Adrenal gland (tissue), 12 donors: ENCODE data around the gene RNU1-1. TPM values are rescaled to one million over a fixed set of nuclear protein-coding genes. Genes with fewer than 3 reads are reported as not detected.

Source experiments
- DNase-seq, 7 donors: peaks; one replicate each; pipeline ENCODE4 v3.0.0-alpha.2; 2019 to 2020
- H3K27ac ChIP-seq, 5 donors: fragments of 200-600 bp; sonication (generic) in 4 of 5; 1 replicate in 3 of 5; 2 replicates in 2 of 5; pipeline versions ENCODE4 v1.5.1 to v1.8.0; 2016 to 2020; ENCODE audit warnings: mild to moderate bottlenecking in 1 of 5
- H3K27me3 ChIP-seq: fragments of 200-600 bp; 2 replicates; pipeline ENCODE4 v1.8.0; 2021
- H3K36me3 ChIP-seq, 2 donors: fragments of 200-600 bp; replicated peaks in 1 of 2; 1 replicate in 1 of 2; 2 replicates in 1 of 2; pipeline versions ENCODE4 v1.5.1 to v1.8.0; 2018 to 2022
- H3K4me1 ChIP-seq, 2 donors: fragments of 200-600 bp; replicated peaks in 1 of 2; 1 replicate in 1 of 2; 2 replicates in 1 of 2; pipeline versions ENCODE4 v1.5.1 to v1.8.0; 2018 to 2021
- H3K4me3 ChIP-seq, 4 donors: fragments of 200-600 bp; sonication (generic) in 3 of 4; one replicate each; pipeline ENCODE4 v1.5.1; 2016 to 2018
- H3K9me3 ChIP-seq, 3 donors: fragments of 200-600 bp; sonication (generic) in 1 of 3; replicated peaks in 1 of 3; 1 replicate in 2 of 3; 2 replicates in 1 of 3; pipeline versions ENCODE4 v1.5.1 to v1.8.0; 2016 to 2021
- CTCF ChIP-seq, 6 experiments: fragments of 450-650 bp in 4 of 6; fragments of 200-600 bp in 2 of 6; sonication (generic) in 1 of 6; IDR thresholded peaks; 1 replicate in 5 of 6; 2 replicates in 1 of 6; pipeline versions ENCODE4 v1.5.1 to v1.8.0; 2016 to 2021; ENCODE audit warnings: antibody characterized with exemption in 6 of 6, mild to moderate bottlenecking in 2 of 6, moderate library complexity in 1 of 6
- POLR2A ChIP-seq, 2 donors: fragments of 450-650 bp; IDR thresholded peaks; one replicate each; pipeline ENCODE4 v1.6.1; 2017; ENCODE audit warnings: antibody characterized with exemption in 2 of 2, mild to moderate bottlenecking in 2 of 2, moderate library complexity in 1 of 2
- WGBS, 4 donors: extraction: QIAGEN DNeasy Blood & Tissue Kit in 2 of 4; methylation state at CpG; one replicate each; pipeline versions ENCODE4 v1.1.5 to v1.1.7; 2013 to 2017; 5-methylcytosine and 5-hydroxymethylcytosine counted together
- intact Hi-C, 2 donors: fragments of 100-400 bp; cut with DNase I; formaldehyde crosslinking; loops; one replicate each; pipeline versions ENCODE4 v1.14.1 to v1.15.0; 2022 to 2023
- polyA plus RNA-seq, 3 donors: library from polyadenylated mRNA; stranded (reverse); fragments of 200-250 nt in 2 of 3; fragments of 350-450 nt in 1 of 3; fragmentation: Illumina TruSeq in 1 of 3; extraction: RNeasy Lipid Tissue Mini Kit (QIAGEN cat#74804) in 1 of 3; gene quantifications; one replicate each; pipeline ENCODE4 v1.2.3, GENCODE V29; 2013 to 2014
- small RNA-seq, 2 donors: library from RNA; depleted of rRNA; stranded (forward); fragments of <200 nt; gene quantifications; one replicate each; pipeline ENCODE3, GENCODE V24; 2016
- total RNA-seq, 9 donors: library from RNA; depleted of rRNA in 4 of 9; stranded (reverse); fragments of >200 nt in 4 of 9; fragments of 120-200 nt in 1 of 9; fragmentation: NEBNext Ultra II Directional in 1 of 9; extraction: Animal tissue kit (Norgen Biotek cat#: 25700) in 1 of 9; gene quantifications; one replicate each; pipeline versions ENCODE4 v1.1.0 to v1.2.4, GENCODE V29; 2013 to 2023
- donor health status: healthy with polysubstance abuse.
- donor health status: Bipolar disorder and iron deficiency.
- donor health status: DM: yes; HTN: yes; CAD: no.
- donor health status: DM: no; HTN: no; CAD: no.
- donor health status: DM: no; HTN: no; CAD: no.
- donor health status: DM: yes; HTN: yes; CAD: no.

The RNU1-1 gene
- total and polyA plus RNA-seq, 12 donors = under 0.01 to 5,330 (median 1,268) TPM; not detected in 4

- H3K9me3 ChIP-seq = no peaks in the 10 kb centered on the region
- no peaks in the 10 kb centered on the region for H3K4me1 ChIP-seq
- no peak overlapping the region for H3K27ac ChIP-seq
- no peaks in the 10 kb centered on the region for H3K27me3 ChIP-seq
- DNase-seq = no peak
- peaks cover 0 to 25% of the 10 kb centered on the region in 2 donors for H3K36me3 ChIP-seq
- intact Hi-C loops = no loop called here
- H3K4me3 ChIP-seq = no peak overlapping the region
- WGBS, 4 donors = 71 to 91% (median 83%) methylated on average over 3 of the region's 3 CpGs
- TF ChIP-seq POLR2A (IDR thresholded peaks at IDR 0.05) = no peak
Observed at GRCh38 chr1:16468558-16468957, 45.5 kb downstream of the RNU1-1 start.

DNA sequence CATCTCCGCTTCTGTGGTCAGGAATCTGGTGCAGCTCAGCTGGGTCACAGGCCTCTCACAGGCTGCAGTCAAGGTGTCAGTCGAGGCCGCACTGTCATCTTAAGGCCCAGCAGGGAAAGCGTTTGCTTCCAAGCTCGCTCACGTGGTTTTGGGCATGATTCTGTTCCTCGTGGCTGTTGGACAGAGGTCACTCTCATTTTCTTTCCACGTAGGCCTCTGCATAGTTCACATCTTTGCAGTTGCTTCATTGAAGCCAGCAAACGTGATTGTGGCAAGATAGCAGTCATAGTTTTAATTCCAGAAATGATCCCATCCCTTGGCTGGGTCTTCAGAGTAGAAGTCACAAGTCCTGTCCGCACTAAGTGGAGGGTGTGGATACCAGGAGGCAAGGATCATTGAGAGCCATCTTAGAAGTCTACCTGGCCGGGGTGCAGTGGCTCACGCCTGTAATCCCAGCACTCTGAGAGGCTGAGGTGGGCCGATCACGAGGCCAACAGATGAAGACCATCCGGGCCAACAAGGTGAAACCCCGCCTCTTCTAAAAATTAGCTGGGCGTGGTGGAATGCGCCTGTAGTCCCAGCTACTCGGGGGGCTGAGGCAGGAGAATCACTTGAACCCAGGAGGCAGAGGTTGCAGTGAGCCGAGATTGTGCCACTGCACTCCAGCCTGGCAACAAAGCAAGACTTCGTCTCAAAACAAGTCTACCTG is 49.0 kb downstream of the RNU1-1 start:
- intact Hi-C loops = no loop called here
- Histone ChIP-seq H3K27ac (no peak overlapping the region), H3K36me3 (peaks cover 0 to 19% of the 10 kb centered on the region in 2 donors), H3K4me3 (no peak overlapping the region), H3K9me3 (no peaks in the 10 kb centered on the region), H3K4me1 (no peaks in the 10 kb centered on the region), H3K27me3 (no peaks in the 10 kb centered on the region)
- TF ChIP-seq CTCF (IDR thresholded peaks at IDR 0.05) (no peak), POLR2A (IDR thresholded peaks at IDR 0.05) (no peak)
- WGBS, 4 donors = 93 to 95% (median 94%) methylated on average over 20 to 21 of the region's 21 CpGs
- no peak for DNase-seq

Small RNAs within 50 kb of the gene (small RNA-seq; reads per million reads assigned to genes)
- gene RNU1-1 = 0 reads per million in 2 donors
- 0 reads per million in 2 donors for gene RNU1-6P

Other genes starting within 250 kb of the RNU1-1 start
- gene FBXO42, start 161.8 kb downstream of the RNU1-1 start, total RNA-seq = 10 to 100 TPM; 17.3 to 44.9 (median 20.2) TPM
- gene FBXO42, start 161.8 kb downstream of the RNU1-1 start, polyA plus RNA-seq = 10 to 100 TPM; 14.0 to 15.2 (median 14.2) TPM
- gene SZRD1, start 147.0 kb downstream of the RNU1-1 start, total RNA-seq = 100 to 1,000 TPM in 4 of 9 donors, 10 to 100 TPM in 5; 56.2 to 152 (median 95.5) TPM
- 10 to 100 TPM; 46.8 to 78.9 (median 64.1) TPM for gene SZRD1, start 147.0 kb downstream of the RNU1-1 start, polyA plus RNA-seq
- 1 to 10 TPM in 1 of 9 donors, not detected in 8; 3.1 TPM for gene SPATA21, start 76.9 kb downstream of the RNU1-1 start, total RNA-seq
- under 1 TPM; 0.13 to 0.16 (median 0.16) TPM for gene SPATA21, start 76.9 kb downstream of the RNU1-1 start, polyA plus RNA-seq
- gene NECAP2, start 73.6 kb downstream of the RNU1-1 start, total RNA-seq = 100 to 1,000 TPM in 1 of 9 donors, 10 to 100 TPM in 8; 51.6 to 104 (median 64.1) TPM
- gene NECAP2, start 73.6 kb downstream of the RNU1-1 start, polyA plus RNA-seq = 10 to 100 TPM; 36.4 to 49.4 (median 37.5) TPM
- 100 to 1,000 TPM in 4 of 9 donors, 10 to 100 TPM in 5; 46.4 to 205 (median 94.2) TPM for gene NBPF1, start 99.3 kb upstream of the RNU1-1 start, total RNA-seq
- 100 to 1,000 TPM in 1 of 3 donors, 10 to 100 TPM in 1, 1 to 10 TPM in 1; 7.9 to 185 (median 25.8) TPM for gene NBPF1, start 99.3 kb upstream of the RNU1-1 start, polyA plus RNA-seq
- gene RNU1-3, start 152.7 kb upstream of the RNU1-1 start, total RNA-seq = 1,000 to 10,000 TPM in 4 of 9 donors, 100 to 1,000 TPM in 1, under 1 TPM in 3, not detected in 1; under 0.01 to 5,330 (median 1,268) TPM
- gene RNU1-3, start 152.7 kb upstream of the RNU1-1 start, polyA plus RNA-seq = not detected
- gene RNU1-4, start 226.2 kb upstream of the RNU1-1 start, total RNA-seq = 1,000 to 10,000 TPM in 4 of 9 donors, 100 to 1,000 TPM in 1, under 1 TPM in 3, not detected in 1; under 0.01 to 5,330 (median 1,268) TPM
- not detected for gene RNU1-4, start 226.2 kb upstream of the RNU1-1 start, polyA plus RNA-seq